ENCODE results near the gene AIFM3.

The AIFM3 gene

DNA sequence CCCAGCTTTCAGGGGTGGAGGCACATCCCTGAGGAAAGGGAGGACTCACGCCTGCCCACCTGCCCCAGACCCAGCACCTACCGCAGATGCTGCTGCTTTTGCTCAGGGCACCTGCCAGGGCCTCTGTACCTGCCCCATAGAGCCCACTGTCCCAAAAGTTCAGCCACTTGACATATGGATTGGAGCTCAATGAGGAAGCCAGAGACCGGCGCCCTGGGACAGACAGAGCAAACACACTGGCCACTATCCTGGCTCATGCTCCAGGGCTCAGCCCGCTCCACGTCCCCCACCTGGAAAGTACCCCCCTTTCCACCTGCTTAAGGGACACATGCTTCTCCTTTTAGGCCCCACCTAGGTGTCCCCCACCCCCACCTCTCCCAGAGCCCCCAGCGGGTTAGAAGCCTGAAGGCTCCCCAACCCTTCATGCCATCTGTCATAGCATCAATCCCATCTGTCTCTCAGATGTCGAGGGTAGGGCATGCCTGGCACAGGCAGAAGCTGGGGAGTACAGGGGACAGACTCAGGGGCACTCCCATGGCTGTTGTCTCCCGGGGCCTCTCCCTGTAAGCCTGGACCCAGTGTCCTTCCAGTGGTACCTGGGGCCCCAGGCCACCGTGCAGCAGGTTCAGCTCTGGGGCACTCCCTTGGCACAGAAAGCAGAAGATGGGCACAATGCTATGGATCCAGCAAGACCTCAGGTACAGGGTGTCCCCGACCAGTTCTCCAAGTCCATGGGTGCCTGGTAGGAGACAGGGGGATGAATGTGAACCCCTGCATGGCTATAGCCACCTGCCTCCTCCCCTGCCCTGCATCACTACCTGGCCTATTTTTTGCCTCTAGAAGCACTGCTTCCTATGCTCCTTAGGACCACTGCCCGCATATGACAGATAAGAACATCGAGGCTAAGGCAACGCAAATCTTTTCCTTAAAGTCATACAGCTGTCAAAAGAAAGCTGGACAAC is 45.7 kb downstream of the AIFM3 start:
- TF ChIP-seq, protein P1, sequence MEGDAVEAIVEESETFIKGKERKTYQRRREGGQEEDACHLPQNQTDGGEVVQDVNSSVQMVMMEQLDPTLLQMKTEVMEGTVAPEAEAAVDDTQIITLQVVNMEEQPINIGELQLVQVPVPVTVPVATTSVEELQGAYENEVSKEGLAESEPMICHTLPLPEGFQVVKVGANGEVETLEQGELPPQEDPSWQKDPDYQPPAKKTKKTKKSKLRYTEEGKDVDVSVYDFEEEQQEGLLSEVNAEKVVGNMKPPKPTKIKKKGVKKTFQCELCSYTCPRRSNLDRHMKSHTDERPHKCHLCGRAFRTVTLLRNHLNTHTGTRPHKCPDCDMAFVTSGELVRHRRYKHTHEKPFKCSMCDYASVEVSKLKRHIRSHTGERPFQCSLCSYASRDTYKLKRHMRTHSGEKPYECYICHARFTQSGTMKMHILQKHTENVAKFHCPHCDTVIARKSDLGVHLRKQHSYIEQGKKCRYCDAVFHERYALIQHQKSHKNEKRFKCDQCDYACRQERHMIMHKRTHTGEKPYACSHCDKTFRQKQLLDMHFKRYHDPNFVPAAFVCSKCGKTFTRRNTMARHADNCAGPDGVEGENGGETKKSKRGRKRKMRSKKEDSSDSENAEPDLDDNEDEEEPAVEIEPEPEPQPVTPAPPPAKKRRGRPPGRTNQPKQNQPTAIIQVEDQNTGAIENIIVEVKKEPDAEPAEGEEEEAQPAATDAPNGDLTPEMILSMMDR (IDR thresholded peaks at IDR 0.05; ENCODE audit: low read depth, low read length), result no peak
- no peak for DNase-seq (ENCODE audit: low read depth in 2 of 2)
- H3K4me3 ChIP-seq (replicated peaks in 1 of 2; ENCODE audit: low read depth in 2 of 2, low read length in 2 of 2), result no peak overlapping the region

DNA sequence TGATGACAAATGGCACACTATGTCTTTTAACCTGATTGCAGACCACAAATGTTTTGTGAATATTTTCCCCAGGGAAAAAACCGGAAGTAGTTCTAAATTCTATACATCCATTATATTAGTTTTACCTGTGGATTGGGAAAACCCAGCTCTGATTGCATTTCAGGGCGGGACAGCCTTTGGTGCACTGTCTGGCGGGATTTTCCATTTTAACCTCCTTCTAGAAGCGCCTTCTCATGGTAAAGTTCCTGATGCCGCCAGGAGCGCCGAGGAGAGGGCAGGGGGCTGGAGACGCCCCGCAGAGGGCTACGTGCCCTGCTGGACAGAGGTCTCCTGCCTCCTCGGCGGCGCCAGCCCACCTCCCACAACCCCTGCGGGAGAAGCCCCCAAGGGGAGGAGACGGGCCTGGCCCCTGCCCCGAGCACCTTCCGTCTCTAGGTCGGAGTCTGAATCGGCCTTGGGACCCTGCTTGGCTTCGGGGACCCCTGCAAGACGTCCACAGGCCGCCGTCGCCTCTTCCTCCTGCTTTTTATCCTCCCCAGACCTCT is 46.7 kb downstream of the AIFM3 start:
- TF ChIP-seq, protein P1 (IDR thresholded peaks at IDR 0.05; ENCODE audit: low read depth, low read length), result no peak

GRCh38 chr22:21014202-21014725 is 47.2 kb downstream of the AIFM3 start:
- TF ChIP-seq, protein P1 (IDR thresholded peaks at IDR 0.05; ENCODE audit: low read depth, low read length), result no peak
- peak; percentile 87 to 95 for DNase-seq (ENCODE audit: low read depth in 2 of 2)
- peak overlapping the region; percentile 60 to 64 for H3K4me3 ChIP-seq (replicated peaks in 1 of 2; ENCODE audit: low read depth in 2 of 2, low read length in 2 of 2)

More for the DNA sequence above, 46.7 kb downstream of the AIFM3 start:
- H3K4me3 ChIP-seq (replicated peaks in 1 of 2; ENCODE audit: low read depth in 2 of 2, low read length in 2 of 2), result peak overlapping the region; percentile 60 to 64
- DNase-seq (ENCODE audit: low read depth in 2 of 2), result no peak

GRCh38 chr22:21014726-21015465 is 47.8 kb downstream of the AIFM3 start, which contains the start of gene P2RX6:
P2RX6 (plus strand) TSS chr22:21015165; CDS start chr22:21015175, 10 bp downstream.
- peak within 1 kb of the TSS; percentile 60 to 64 for H3K4me3 ChIP-seq (replicated peaks in 1 of 2; ENCODE audit: low read depth in 2 of 2, low read length in 2 of 2)
- peak; percentile 45 to 82 for DNase-seq (ENCODE audit: low read depth in 2 of 2)
- TF ChIP-seq, protein P1 (IDR thresholded peaks at IDR 0.05; ENCODE audit: low read depth, low read length), result no peak

DNA sequence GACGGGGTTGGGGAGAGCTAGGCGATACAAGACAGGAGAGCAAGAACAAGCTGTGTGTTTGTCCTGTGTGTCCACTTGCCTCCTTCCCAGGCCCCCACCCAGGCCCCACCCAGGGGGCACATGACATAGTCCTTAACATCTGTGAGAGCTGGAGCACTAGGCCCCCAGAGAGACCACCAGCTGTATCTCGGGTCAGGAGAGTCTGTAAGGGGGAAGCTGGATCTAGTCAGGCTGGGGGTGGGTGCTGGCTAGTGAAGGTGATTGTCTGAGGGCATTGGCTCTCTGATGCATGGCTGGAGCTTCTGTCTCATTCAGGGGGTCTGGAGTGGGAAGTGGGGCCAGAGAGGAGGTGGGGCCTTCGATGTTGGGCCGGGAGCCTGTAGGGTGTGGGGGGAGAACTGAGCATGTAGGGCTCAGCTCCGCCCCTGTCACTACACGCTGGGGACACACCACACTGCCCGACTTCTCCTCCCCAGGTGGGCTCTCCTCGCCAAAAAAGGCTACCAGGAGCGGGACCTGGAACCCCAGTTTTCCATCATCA is 48.5 kb downstream of the AIFM3 start:
- TF ChIP-seq, protein P1 (IDR thresholded peaks at IDR 0.05; ENCODE audit: low read depth, low read length), result no peak
- DNase-seq (ENCODE audit: low read depth in 2 of 2), result no peak
- peak overlapping the region in 1 of 2 donors; percentile 64 for H3K4me3 ChIP-seq (replicated peaks in 1 of 2; ENCODE audit: low read depth in 2 of 2, low read length in 2 of 2)
